Forelimb muscle (tissue), 1 donor: ENCODE data around the gene ANGPTL7. TPM values are rescaled to one million over a fixed set of nuclear protein-coding genes. Genes with fewer than 3 reads are reported as not detected.
"Not testable (repeated sequence)": the region's sequence is repeated elsewhere in the genome, so short reads cannot be mapped to it uniquely, and the experiment has no call there.

ENCODE experiments used
- DNase-seq: peaks from one replicate; pipeline ENCODE4 v3.0.0-alpha.2; 2013; ENCODE audit warnings: low read depth
- polyA plus RNA-seq: library from polyadenylated mRNA; unstranded; fragments of 120-200 nt; gene quantifications from one replicate; pipeline ENCODE4 v1.2.1, GENCODE V29; 2013; ENCODE audit not compliant: insufficient read length

The ANGPTL7 gene
- 1.3 TPM for polyA plus RNA-seq

- no peak for DNase-seq
These were observed at the start of gene ANGPTL7 for GRCh38 chr1:11188858-11189451. Gene ANGPTL7, plus strand, starts transcription at chr1:11189355. Its CDS starts 225 bp downstream, at chr1:11189580.

GRCh38 chr1:11142618-11143391, 46.4 kb upstream of the ANGPTL7 start:
- DNase-seq: no peak

- DNase-seq: no peak
These were observed 45.8 kb upstream of the ANGPTL7 start for GRCh38 chr1:11143401-11143800.

- DNase-seq: no peak
These were observed 45.2 kb upstream of the ANGPTL7 start for GRCh38 chr1:11143907-11144306.

- no peak for DNase-seq
These were observed 44.4 kb upstream of the ANGPTL7 start for GRCh38 chr1:11144570-11145256.

- no peak for DNase-seq
These were observed 43.4 kb upstream of the ANGPTL7 start for GRCh38 chr1:11145741-11146140.

GRCh38 chr1:11147197-11147770, 41.9 kb upstream of the ANGPTL7 start:
- DNase-seq: no peak

- DNase-seq: no peak
These were observed 38.8 kb upstream of the ANGPTL7 start for GRCh38 chr1:11150326-11150725.

- DNase-seq: no peak
These were observed 38.0 kb upstream of the ANGPTL7 start for GRCh38 chr1:11151114-11151513.

GRCh38 chr1:11151826-11152612, 37.1 kb upstream of the ANGPTL7 start:
- no peak for DNase-seq

- DNase-seq: no peak
These were observed 36.4 kb upstream of the ANGPTL7 start for GRCh38 chr1:11152755-11153154.

- DNase-seq: no peak
These were observed 36.0 kb upstream of the ANGPTL7 start for GRCh38 chr1:11153184-11153583.

GRCh38 chr1:11156441-11156840, 32.7 kb upstream of the ANGPTL7 start:
- DNase-seq: no peak

- no peak for DNase-seq
These were observed 32.2 kb upstream of the ANGPTL7 start for GRCh38 chr1:11156963-11157362.

- no peak for DNase-seq
These were observed 31.8 kb upstream of the ANGPTL7 start for GRCh38 chr1:11157394-11157793.

- no peak for DNase-seq
These were observed 31.3 kb upstream of the ANGPTL7 start for GRCh38 chr1:11157867-11158266.

- no peak for DNase-seq
These were observed 30.9 kb upstream of the ANGPTL7 start for GRCh38 chr1:11158291-11158690.

GRCh38 chr1:11158720-11159321, 30.3 kb upstream of the ANGPTL7 start:
- DNase-seq: no peak

GRCh38 chr1:11162752-11163151, 26.4 kb upstream of the ANGPTL7 start:
- DNase-seq: not testable (repeated sequence)

GRCh38 chr1:11166744-11167143, 22.4 kb upstream of the ANGPTL7 start:
- DNase-seq: not testable (repeated sequence)

- DNase-seq: no peak
These were observed 20.4 kb upstream of the ANGPTL7 start for GRCh38 chr1:11168731-11169130.
